H9 (cell line): Measurements from ENCODE around the gene LRRK1. TPM values are rescaled to one million over a fixed set of nuclear protein-coding genes. Genes with fewer than 3 reads are reported as not detected.

Experiments
- DNase-seq: peaks from one replicate; pipeline ENCODE4 v3.0.0-alpha.2; 2017
- H2AFZ ChIP-seq: one replicate; pipeline ENCODE4 v1.6.1; 2013; ENCODE audit warnings: mild to moderate bottlenecking, low read length, control low read depth, moderate library complexity
- H2AK5ac ChIP-seq: 2 replicates; pipeline ENCODE4 v1.6.1; 2013; ENCODE audit warnings: low read length, control low read depth, mixed read lengths; ENCODE audit not compliant: insufficient read length
- H2BK120ac ChIP-seq: one replicate; pipeline ENCODE4 v1.6.1; 2013; ENCODE audit warnings: low read depth, mild to moderate bottlenecking, low read length, control low read depth, inconsistent platforms; ENCODE audit not compliant: poor library complexity, severe bottlenecking
- H2BK12ac ChIP-seq: 2 replicates; pipeline ENCODE4 v1.6.1; 2013; ENCODE audit warnings: low read length, control low read depth, mixed read lengths, low read depth; ENCODE audit not compliant: insufficient read length
- H2BK15ac ChIP-seq: 2 replicates; pipeline ENCODE4 v1.6.1; 2013; ENCODE audit warnings: low read depth, low read length, control low read depth
- H2BK20ac ChIP-seq: one replicate; pipeline ENCODE4 v1.6.1; 2013; ENCODE audit warnings: low read depth, mild to moderate bottlenecking, low read length, control low read depth, inconsistent platforms; ENCODE audit not compliant: poor library complexity, severe bottlenecking
- H2BK5ac ChIP-seq: 2 replicates; pipeline ENCODE4 v1.6.1; 2013; ENCODE audit warnings: low read length, control low read depth, mixed read lengths; ENCODE audit not compliant: insufficient read length
- H3K14ac ChIP-seq: 2 replicates; pipeline ENCODE4 v1.6.1; 2013; ENCODE audit warnings: low read length, control low read depth; ENCODE audit not compliant: insufficient read depth
- H3K18ac ChIP-seq: 2 replicates; pipeline ENCODE4 v1.6.1; 2013; ENCODE audit warnings: low read depth, mild to moderate bottlenecking, mixed read lengths, low read length, control low read depth; ENCODE audit not compliant: insufficient read length
- H3K23ac ChIP-seq: 2 replicates; pipeline ENCODE4 v1.6.1; 2013; ENCODE audit warnings: low read length, control low read depth, mixed read lengths, low read depth; ENCODE audit not compliant: insufficient read length
- H3K23me2 ChIP-seq: 2 replicates; pipeline ENCODE4 v1.6.1; 2013; ENCODE audit warnings: low read depth, mild to moderate bottlenecking, mixed read lengths, low read length, control low read depth; ENCODE audit not compliant: insufficient read length, poor library complexity, severe bottlenecking
- H3K27ac ChIP-seq: 2 replicates; pipeline ENCODE4 v1.5.1; 2013; ENCODE audit warnings: low read length, control low read depth, mixed read lengths, low read depth; ENCODE audit not compliant: insufficient read length
- H3K27me3 ChIP-seq: 2 replicates; pipeline ENCODE4 v1.6.1; 2013; ENCODE audit warnings: low read length, control low read depth, inconsistent platforms; ENCODE audit not compliant: insufficient read depth
- H3K4ac ChIP-seq: 2 replicates; pipeline ENCODE4 v1.6.1; 2013; ENCODE audit warnings: low read depth, mild to moderate bottlenecking, control low read depth, inconsistent platforms, low read length, moderate library complexity
- H3K4me1 ChIP-seq: 2 replicates; pipeline ENCODE4 v1.6.1; 2013; ENCODE audit warnings: low read length, control low read depth, inconsistent platforms; ENCODE audit not compliant: insufficient read depth
- H3K4me2 ChIP-seq: 2 replicates; pipeline ENCODE4 v1.6.1; 2013; ENCODE audit warnings: low read length, control low read depth, mixed read lengths; ENCODE audit not compliant: insufficient read length, insufficient read depth
- H3K56ac ChIP-seq: 2 replicates; pipeline ENCODE4 v1.6.1; 2013; ENCODE audit warnings: low read depth, mild to moderate bottlenecking, mixed read lengths, low read length, control low read depth; ENCODE audit not compliant: insufficient read length
- H3K79me1 ChIP-seq: 2 replicates; pipeline ENCODE4 v1.6.1; 2013; ENCODE audit warnings: low read depth, mild to moderate bottlenecking, moderate library complexity, low read length, control low read depth, inconsistent platforms; ENCODE audit not compliant: insufficient read depth, poor library complexity, severe bottlenecking
- H3K79me2 ChIP-seq: 2 replicates; pipeline ENCODE4 v1.6.1; 2013; ENCODE audit warnings: low read length, control low read depth, inconsistent platforms; ENCODE audit not compliant: insufficient read depth
- H3K9ac ChIP-seq: 2 replicates; pipeline ENCODE4 v1.6.1; 2013; ENCODE audit warnings: low read length, control low read depth, mixed read lengths; ENCODE audit not compliant: insufficient read length; ENCODE audit errors: extremely low read depth
- H3K9me3 ChIP-seq: one replicate; pipeline ENCODE4 v1.6.1; 2013; ENCODE audit warnings: low read depth, low read length, inconsistent platforms; ENCODE audit not compliant: control insufficient read depth
- H3T11ph ChIP-seq: one replicate; pipeline ENCODE4 v1.6.1; 2013; ENCODE audit warnings: mild to moderate bottlenecking, low read length, control low read depth, inconsistent platforms
- H4K20me1 ChIP-seq: one replicate; pipeline ENCODE4 v1.6.1; 2013; ENCODE audit not compliant: control insufficient read depth, insufficient read length, insufficient read depth
- H4K5ac ChIP-seq: 2 replicates; pipeline ENCODE4 v1.6.1; 2013; ENCODE audit warnings: low read depth, mild to moderate bottlenecking, mixed read lengths, low read length, control low read depth; ENCODE audit not compliant: insufficient read length
- H4K8ac ChIP-seq: replicated peaks from 2 replicates; pipeline ENCODE4 v1.6.1; 2013; ENCODE audit warnings: low read length, control low read depth, mixed read lengths, low read depth; ENCODE audit not compliant: insufficient read length
- H4K91ac ChIP-seq: 2 replicates; pipeline ENCODE4 v1.6.1; 2013; ENCODE audit warnings: low read depth, mild to moderate bottlenecking, moderate library complexity, mixed read lengths, low read length, control low read depth; ENCODE audit not compliant: insufficient read length
- H3K27ac Mint-ChIP-seq, 3 experiments: 2 replicates in 2 of 3; 3 replicates in 1 of 3; pipeline ENCODE4 v1.8.0; 2020 to 2021; ENCODE audit warnings: mixed read lengths in 3 of 3, mild to moderate bottlenecking in 1 of 3, moderate library complexity in 1 of 3
- H3K27me3 Mint-ChIP-seq: 2 replicates; pipeline ENCODE4 v1.8.0; 2021; ENCODE audit warnings: low read depth, mild to moderate bottlenecking, moderate library complexity, mixed read lengths
- H3K36me3 Mint-ChIP-seq, 3 experiments: 2 replicates in 2 of 3; 3 replicates in 1 of 3; pipeline ENCODE4 v1.8.0; 2020 to 2021; ENCODE audit warnings: low read depth in 3 of 3, mixed read lengths in 3 of 3; ENCODE audit not compliant: insufficient read depth in 1 of 3
- H3K4me1 Mint-ChIP-seq, 2 experiments: 2 replicates each; pipeline ENCODE4 v1.8.0; 2020; ENCODE audit warnings: mixed read lengths in 2 of 2
- H3K4me3 Mint-ChIP-seq, 2 experiments: 2 replicates in 1 of 2; 3 replicates in 1 of 2; pipeline ENCODE4 v1.8.0; 2020 to 2021; ENCODE audit warnings: mild to moderate bottlenecking in 2 of 2, mixed read lengths in 2 of 2, moderate library complexity in 1 of 2
- H3K9me3 Mint-ChIP-seq, 2 experiments: 2 replicates in 1 of 2; 3 replicates in 1 of 2; pipeline ENCODE4 v1.8.0; 2020; ENCODE audit warnings: mild to moderate bottlenecking in 2 of 2, mixed read lengths in 2 of 2, moderate library complexity in 1 of 2
- CTCF ChIP-seq: fragments of 200-600 bp; sonication (generic); conservative IDR thresholded peaks from 3 replicates; pipeline ENCODE4 v1.8.0; 2021; ENCODE audit warnings: antibody characterized with exemption, mild to moderate bottlenecking
- WGBS: extraction: QIAGEN DNeasy Blood & Tissue Kit; methylation state at CpG from one replicate; pipeline ENCODE4 v1.1.7; 2013; ENCODE audit warnings: missing lambda C conversion rate, low lambda C conversion rate, mixed read lengths; ENCODE audit not compliant: insufficient read length; ENCODE audit errors: extremely low coverage; 5-methylcytosine and 5-hydroxymethylcytosine counted together
- total RNA-seq: library from RNA; stranded (reverse); gene quantifications from 2 replicates; pipeline ENCODE4 v1.2.1, GENCODE V29; 2021

The LRRK1 gene
- total RNA-seq, 1 experiment from 2014 or later = 4.0 TPM

- Mint-ChIP-seq H3K36me3 (no peaks in the 10 kb centered on the region; a peak in 2 of 7 replicates), H3K4me1 (peaks cover 18 to 20% of the 10 kb centered on the region in 2 experiments), H3K27me3 (peaks cover 54% of the 10 kb centered on the region), H3K27ac (no peak overlapping the region), H3K4me3 (no peak overlapping the region), H3K9me3 (peaks cover 0 to 2% of the 10 kb centered on the region in 2 experiments; a peak in 2 of 5 replicates)
- Histone ChIP-seq H3K4me2 (no peak overlapping the region), H3K23ac (no peak overlapping the region), H3K9ac (no peak overlapping the region), H2BK12ac (no peak overlapping the region), H4K20me1 (no peaks in the 10 kb centered on the region), H3K27me3 (peaks cover 14% of the 10 kb centered on the region; the same call in 1 of the 2 replicates), H4K5ac (no peak overlapping the region), H3K27ac (no peak overlapping the region), H3K23me2 (peaks cover 5% of the 10 kb centered on the region), H2BK5ac (no peak overlapping the region), H2AFZ (no peak overlapping the region), H3K4ac (no peak overlapping the region), H2BK120ac (no peak overlapping the region), H3K79me1 (no peaks in the 10 kb centered on the region), H2BK15ac (no peak overlapping the region), H2AK5ac (no peak overlapping the region), H3K56ac (no peak overlapping the region), H3K4me1 (no peaks in the 10 kb centered on the region), H4K8ac (no peak overlapping the region), H3K18ac (no peak overlapping the region), H3T11ph (no peak overlapping the region), H2BK20ac (no peak overlapping the region), H4K91ac (no peak overlapping the region), H3K9me3 (no peaks in the 10 kb centered on the region), H3K14ac (no peak overlapping the region; the same call in 1 of the 2 replicates), H3K79me2 (no peaks in the 10 kb centered on the region)
- TF ChIP-seq CTCF = no peak
- WGBS = no CpG with 5 or more reads among the region's 2 CpGs
- no peak for DNase-seq
Observed at GRCh38 chr15:100875495-100875894, 43.7 kb upstream of the LRRK1 start.
